Erythroblast (primary cell): ENCODE data around the gene ATG2B.

Experiments
- GATA1 ChIP-seq: IDR thresholded peaks from 2 replicates; pipeline ENCODE4 v1.6.1; 2011; ENCODE audit warnings: low read depth, mild to moderate bottlenecking, control low read depth, low read length, moderate library complexity
- POLR2A ChIP-seq: IDR thresholded peaks from 2 replicates; pipeline ENCODE4 v1.6.1; 2011; ENCODE audit warnings: mild to moderate bottlenecking, low read length

GRCh38 chr14:96260341-96260821, 102.8 kb downstream of the ATG2B start:
- TF ChIP-seq POLR2A: no peak
- no peak for TF ChIP-seq GATA1
